OCI-LY3 (cell line): ENCODE results near the gene ARHGAP42.

Experiments
- H2AFZ ChIP-seq: fragments of 200-600, 300-600 bp; shearing (Covaris generic); 2 replicates; pipeline ENCODE4 v1.6.0; 2014; ENCODE audit warnings: antibody characterized with exemption, low read depth, low read length
- H3K27ac ChIP-seq: fragments of 200-600, 300-600 bp; sonication (generic); 2 replicates; pipeline ENCODE4 v1.5.1; 2014; ENCODE audit warnings: mild to moderate bottlenecking, low read length, moderate library complexity, mixed read lengths
- H3K27me3 ChIP-seq: fragments of 200-600, 300-600 bp; sonication (generic); 2 replicates; pipeline ENCODE4 v1.6.1; 2014; ENCODE audit warnings: low read depth, low read length, mixed read lengths
- H3K36me3 ChIP-seq: fragments of 200-600, 300-600 bp; sonication (generic); replicated peaks from 2 replicates; pipeline ENCODE3; 2014; ENCODE audit warnings: low read depth, low read length, mixed read lengths
- H3K4me1 ChIP-seq: fragments of 300-600, 200-600 bp; sonication (generic); 2 replicates; pipeline ENCODE4 v1.6.1; 2014; ENCODE audit warnings: low read length, mixed read lengths
- H3K4me2 ChIP-seq: fragments of 200-600, 300-600 bp; sonication (generic); 2 replicates; pipeline ENCODE4 v1.6.1; 2014; ENCODE audit warnings: low read length, mixed read lengths
- H3K4me3 ChIP-seq: fragments of 300-600, 200-600 bp; sonication (generic); 2 replicates; pipeline ENCODE4 v1.5.1; 2014; ENCODE audit warnings: antibody characterized with exemption, mild to moderate bottlenecking, low read length, moderate library complexity
- H3K79me2 ChIP-seq: fragments of 300-600, 200-600 bp; shearing (Covaris generic); 2 replicates; pipeline ENCODE4 v1.6.1; 2014; ENCODE audit warnings: mild to moderate bottlenecking, low read length, mixed read lengths
- H3K9ac ChIP-seq: fragments of 300-600, 200-600 bp; shearing (Covaris generic); 2 replicates; pipeline ENCODE4 v1.6.0; 2014; ENCODE audit warnings: mild to moderate bottlenecking, low read length, moderate library complexity
- H3K9me3 ChIP-seq: fragments of 200-600, 300-600 bp; shearing (Covaris generic); 2 replicates; pipeline ENCODE4 v1.6.1; 2014; ENCODE audit warnings: low read length, mixed read lengths; ENCODE audit not compliant: insufficient read depth
- H4K20me1 ChIP-seq: fragments of 200-600, 300-600 bp; sonication (generic); 2 replicates; pipeline ENCODE4 v1.6.1; 2016; ENCODE audit warnings: low read length, mixed read lengths; ENCODE audit not compliant: insufficient read depth
- EZH2phosphoT487 ChIP-seq: fragments of 200-600 bp; shearing (Covaris generic); IDR thresholded peaks from 2 replicates; pipeline ENCODE4 v1.6.1; 2018; ENCODE audit warnings: antibody characterized with exemption, mixed run types, low read depth
- TF ChIP-seq, protein P1 (sequence below): fragments of 200-600, 300-600 bp; sonication (generic); IDR thresholded peaks from 2 replicates; pipeline ENCODE4 v1.5.1; 2014; ENCODE audit warnings: antibody characterized with exemption, low read length, low read depth

ARHGAP42 gene

DNA sequence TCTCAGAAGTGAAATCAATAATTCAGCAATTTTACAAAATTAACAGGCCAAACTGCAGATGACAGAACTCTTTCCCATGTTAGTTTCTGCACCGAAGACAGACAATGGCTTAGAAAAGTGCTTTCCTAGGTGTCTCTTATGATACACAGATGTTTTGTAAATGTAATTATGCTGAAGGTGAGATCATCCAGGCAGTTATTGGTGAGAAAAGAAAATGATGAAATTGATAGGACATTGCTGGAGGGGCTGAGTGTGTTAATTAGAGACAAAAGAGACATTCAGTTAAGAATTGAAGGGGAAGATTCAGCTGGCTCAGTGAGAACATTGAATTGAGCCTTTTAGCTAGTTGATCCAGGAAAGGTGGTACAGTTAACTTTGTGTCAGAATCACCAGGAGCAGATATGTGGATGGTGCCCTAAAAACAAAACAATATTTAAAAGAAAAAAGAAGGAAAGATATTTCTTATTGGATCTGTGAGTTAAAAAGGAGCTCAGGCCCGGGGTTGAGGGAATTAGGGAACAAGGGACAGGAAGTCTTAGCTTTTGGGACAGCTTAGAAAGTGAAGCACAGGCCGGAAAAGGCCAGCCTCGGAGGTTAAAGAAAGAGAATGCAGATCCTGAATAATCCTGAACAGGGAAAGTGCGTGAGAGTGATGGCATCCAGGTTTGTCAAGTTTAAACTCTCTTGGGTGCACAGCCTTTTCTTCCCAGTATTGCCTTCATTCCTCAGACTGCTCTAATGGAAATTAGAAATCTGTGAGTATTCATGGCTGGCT lies 16.9 kb downstream of the ARHGAP42 start:
- H3K36me3 ChIP-seq = peaks cover 9% of the 10 kb centered on the region
- H3K27me3 ChIP-seq = no peaks in the 10 kb centered on the region
- H2AFZ ChIP-seq = no peak overlapping the region
- no peaks in the 10 kb centered on the region for H3K9me3 ChIP-seq
- H3K4me1 ChIP-seq = peaks cover 37% of the 10 kb centered on the region
- H3K4me2 ChIP-seq = no peak overlapping the region
- H3K27ac ChIP-seq = no peak overlapping the region
- no peak overlapping the region for H3K9ac ChIP-seq
- no peak overlapping the region for H3K4me3 ChIP-seq
- no peak for TF ChIP-seq EZH2phosphoT487
- TF ChIP-seq, protein P1, sequence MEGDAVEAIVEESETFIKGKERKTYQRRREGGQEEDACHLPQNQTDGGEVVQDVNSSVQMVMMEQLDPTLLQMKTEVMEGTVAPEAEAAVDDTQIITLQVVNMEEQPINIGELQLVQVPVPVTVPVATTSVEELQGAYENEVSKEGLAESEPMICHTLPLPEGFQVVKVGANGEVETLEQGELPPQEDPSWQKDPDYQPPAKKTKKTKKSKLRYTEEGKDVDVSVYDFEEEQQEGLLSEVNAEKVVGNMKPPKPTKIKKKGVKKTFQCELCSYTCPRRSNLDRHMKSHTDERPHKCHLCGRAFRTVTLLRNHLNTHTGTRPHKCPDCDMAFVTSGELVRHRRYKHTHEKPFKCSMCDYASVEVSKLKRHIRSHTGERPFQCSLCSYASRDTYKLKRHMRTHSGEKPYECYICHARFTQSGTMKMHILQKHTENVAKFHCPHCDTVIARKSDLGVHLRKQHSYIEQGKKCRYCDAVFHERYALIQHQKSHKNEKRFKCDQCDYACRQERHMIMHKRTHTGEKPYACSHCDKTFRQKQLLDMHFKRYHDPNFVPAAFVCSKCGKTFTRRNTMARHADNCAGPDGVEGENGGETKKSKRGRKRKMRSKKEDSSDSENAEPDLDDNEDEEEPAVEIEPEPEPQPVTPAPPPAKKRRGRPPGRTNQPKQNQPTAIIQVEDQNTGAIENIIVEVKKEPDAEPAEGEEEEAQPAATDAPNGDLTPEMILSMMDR = no peak
- H3K79me2 ChIP-seq = peaks cover 28% of the 10 kb centered on the region
- H4K20me1 ChIP-seq = no peaks in the 10 kb centered on the region

DNA sequence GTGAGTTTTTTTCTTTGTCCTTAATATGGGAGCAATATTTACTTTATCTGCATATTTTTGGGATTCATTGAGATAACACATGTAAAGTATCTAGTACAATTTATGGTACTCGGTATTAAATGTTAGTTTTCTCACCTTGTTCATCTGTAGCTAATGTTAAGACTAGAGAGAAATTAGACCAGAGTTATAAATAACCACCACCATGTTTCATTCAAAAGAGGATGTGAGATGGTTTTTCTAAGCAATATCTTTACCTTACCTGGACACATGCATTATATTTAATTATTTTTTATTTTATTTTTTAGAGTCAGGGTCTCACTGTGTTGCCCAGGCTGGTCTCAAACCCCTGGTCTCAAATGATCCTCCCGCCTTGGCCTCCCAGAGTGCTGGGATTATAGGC lies 18.4 kb downstream of the ARHGAP42 start:
- Histone ChIP-seq H3K27me3 (no peaks in the 10 kb centered on the region), H3K79me2 (peaks cover 28% of the 10 kb centered on the region), H3K4me2 (peak overlapping the region; percentile 34), H3K4me1 (peaks cover 48% of the 10 kb centered on the region), H4K20me1 (no peaks in the 10 kb centered on the region), H3K36me3 (peaks cover 9% of the 10 kb centered on the region), H3K27ac (peak overlapping the region; percentile 14; the same call in 1 of the 2 replicates), H3K9me3 (no peaks in the 10 kb centered on the region), H2AFZ (no peak overlapping the region), H3K4me3 (no peak overlapping the region), H3K9ac (no peak overlapping the region)
- TF ChIP-seq EZH2phosphoT487 = no peak
- TF ChIP-seq, protein P1 = no peak

DNA sequence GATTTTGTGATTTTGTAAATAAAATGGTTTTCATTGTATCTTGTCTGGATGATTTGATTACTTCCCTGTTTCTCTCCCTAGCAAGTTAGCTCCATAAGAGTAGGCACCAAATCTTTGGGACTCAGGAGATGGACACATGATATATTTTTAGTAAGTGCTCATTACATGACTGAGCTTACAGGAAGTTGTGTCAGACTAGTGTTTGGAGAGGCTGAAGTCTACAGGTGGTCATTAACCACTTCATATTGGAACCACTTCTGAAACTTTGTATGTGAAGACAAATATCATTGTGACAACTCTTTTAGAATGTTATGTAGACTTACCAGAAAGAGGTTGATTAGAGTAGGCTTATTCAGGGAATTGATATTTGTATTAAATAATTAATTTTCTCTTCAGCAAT lies 19.1 kb downstream of the ARHGAP42 start:
- H3K27ac ChIP-seq = no peak overlapping the region
- H3K4me3 ChIP-seq = no peak overlapping the region
- H3K9ac ChIP-seq = no peak overlapping the region
- H3K27me3 ChIP-seq = no peaks in the 10 kb centered on the region
- H4K20me1 ChIP-seq = no peaks in the 10 kb centered on the region
- peaks cover 6% of the 10 kb centered on the region for H3K36me3 ChIP-seq
- H3K4me2 ChIP-seq = 0 out of 2 replicates have a peak overlapping the region, but pooled peaks have one; percentile 34
- H3K79me2 ChIP-seq = peaks cover 28% of the 10 kb centered on the region
- no peak overlapping the region for H2AFZ ChIP-seq
- TF ChIP-seq, protein P1 = no peak
- TF ChIP-seq EZH2phosphoT487 = no peak
- H3K9me3 ChIP-seq = no peaks in the 10 kb centered on the region
- H3K4me1 ChIP-seq = peaks cover 52% of the 10 kb centered on the region

DNA sequence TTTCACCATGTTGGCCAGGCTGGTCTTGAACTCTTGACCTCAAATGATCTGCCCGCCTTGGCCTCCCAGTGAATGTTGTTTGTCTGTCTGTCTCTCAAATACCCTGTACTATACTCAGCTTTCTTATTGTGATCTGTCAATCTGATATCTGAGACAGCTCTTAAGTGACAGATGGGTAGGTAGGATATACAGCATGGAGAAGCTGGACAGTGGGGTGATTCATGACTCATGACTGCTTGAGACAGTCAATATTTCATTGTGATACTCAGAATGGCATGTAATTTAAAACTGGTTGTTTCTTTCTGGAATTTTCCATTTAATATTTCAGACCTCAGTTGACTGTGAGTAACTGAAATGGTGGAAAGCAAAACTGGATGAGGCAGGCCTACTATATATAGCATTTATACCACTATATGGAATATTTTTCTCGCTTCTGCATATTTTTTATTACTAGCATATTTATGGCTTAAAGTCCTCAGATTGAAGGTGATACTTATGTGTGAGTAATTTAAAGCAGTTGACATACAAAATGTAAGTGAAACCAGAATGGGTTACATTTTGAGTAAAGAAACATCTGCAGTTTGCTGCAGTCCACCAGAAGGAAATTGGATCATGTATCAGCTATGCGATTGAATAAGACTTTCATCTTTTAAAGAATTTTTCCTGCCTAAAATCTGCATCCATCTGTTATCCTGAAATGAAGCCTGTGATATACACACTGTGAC lies 22.3 kb downstream of the ARHGAP42 start:
- no peaks in the 10 kb centered on the region for H4K20me1 ChIP-seq
- peaks cover 70% of the 10 kb centered on the region for H3K4me1 ChIP-seq

More for the DNA sequence above, 22.3 kb downstream of the ARHGAP42 start:
- Histone ChIP-seq H3K27ac (peak overlapping the region; percentile 83), H3K9ac (peak overlapping the region; percentile 44), H2AFZ (no peak overlapping the region), H3K27me3 (no peaks in the 10 kb centered on the region), H3K79me2 (peaks cover 34% of the 10 kb centered on the region), H3K4me2 (peak overlapping the region; percentile 98), H3K4me3 (peak overlapping the region; percentile 68), H3K9me3 (no peaks in the 10 kb centered on the region), H3K36me3 (peaks cover 3% of the 10 kb centered on the region)
- TF ChIP-seq EZH2phosphoT487 = no peak
- TF ChIP-seq, protein P1 = no peak
